ENCODE measurements around the gene RTP2.
A peak's percentile ranks its signal among the peaks of the same experiment; 100 is the strongest.

RTP2 gene

GRCh38 chr3:187743195-187744141 lies 41.1 kb upstream of the RTP2 start:
- Histone ChIP-seq H3K27ac (ENCODE audit: low read depth, low read length, severe bottlenecking) (no peak overlapping the region), H3K36me3 (ENCODE audit: control insufficient read depth, insufficient read depth, low read length) (no peaks in the 10 kb centered on the region), H3K9me3 (ENCODE audit: control insufficient read depth, low read length) (no peaks in the 10 kb centered on the region), H3K4me3 (ENCODE audit: extremely low read depth, insufficient read depth, low read length, poor library complexity, severe bottlenecking) (peak overlapping the region; percentile 66), H3K4me1 (ENCODE audit: control insufficient read depth, insufficient read depth, low read length, poor library complexity, severe bottlenecking) (peaks cover 24% of the 10 kb centered on the region)
- 1 to 4% methylated on average over 21 to 22 of the region's 45 CpGs for WGBS, 2 experiments (ENCODE audit: insufficient coverage in 2 of 2)

- H3K4me1 ChIP-seq (ENCODE audit: control insufficient read depth, insufficient read depth, low read length, poor library complexity, severe bottlenecking) = peaks cover 24% of the 10 kb centered on the region
- H3K9me3 ChIP-seq (ENCODE audit: control insufficient read depth, low read length) = no peaks in the 10 kb centered on the region
- peak overlapping the region; percentile 66 for H3K4me3 ChIP-seq (ENCODE audit: extremely low read depth, insufficient read depth, low read length, poor library complexity, severe bottlenecking)
- 60% methylated on average over 2 of the region's 13 CpGs; no CpG with 5 or more reads in 1 of the 2 experiments for WGBS, 2 experiments (ENCODE audit: insufficient coverage in 2 of 2)
- H3K27ac ChIP-seq (ENCODE audit: low read depth, low read length, severe bottlenecking) = no peak overlapping the region
- H3K36me3 ChIP-seq (ENCODE audit: control insufficient read depth, insufficient read depth, low read length) = no peaks in the 10 kb centered on the region
Measured at GRCh38 chr3:187742351-187743171, 40.2 kb upstream of the RTP2 start.

- Histone ChIP-seq H3K36me3 (ENCODE audit: control insufficient read depth, insufficient read depth, low read length) (no peaks in the 10 kb centered on the region), H3K27ac (ENCODE audit: low read depth, low read length, severe bottlenecking) (no peak overlapping the region), H3K9me3 (ENCODE audit: control insufficient read depth, low read length) (no peaks in the 10 kb centered on the region), H3K4me1 (ENCODE audit: control insufficient read depth, insufficient read depth, low read length, poor library complexity, severe bottlenecking) (peaks cover 25% of the 10 kb centered on the region), H3K4me3 (ENCODE audit: extremely low read depth, insufficient read depth, low read length, poor library complexity, severe bottlenecking) (peak overlapping the region; percentile 39)
- 1 to 2% methylated on average over 28 to 31 of the region's 35 CpGs for WGBS, 2 experiments (ENCODE audit: insufficient coverage in 2 of 2)
Measured at GRCh38 chr3:187741403-187742350, 39.3 kb upstream of the RTP2 start.

- Histone ChIP-seq H3K9me3 (ENCODE audit: control insufficient read depth, low read length) (no peaks in the 10 kb centered on the region), H3K27ac (ENCODE audit: low read depth, low read length, severe bottlenecking) (peak overlapping the region; percentile 92), H3K4me1 (ENCODE audit: control insufficient read depth, insufficient read depth, low read length, poor library complexity, severe bottlenecking) (peaks cover 34% of the 10 kb centered on the region), H3K36me3 (ENCODE audit: control insufficient read depth, insufficient read depth, low read length) (no peaks in the 10 kb centered on the region), H3K4me3 (ENCODE audit: extremely low read depth, insufficient read depth, low read length, poor library complexity, severe bottlenecking) (peak overlapping the region; percentile 39)
- 20 to 23% methylated on average over 12 to 19 of the region's 39 CpGs for WGBS, 2 experiments (ENCODE audit: insufficient coverage in 2 of 2)
Measured at GRCh38 chr3:187740421-187741399, 38.4 kb upstream of the RTP2 start.

- H3K9me3 ChIP-seq (ENCODE audit: control insufficient read depth, low read length) = no peaks in the 10 kb centered on the region
Measured at GRCh38 chr3:187739561-187740332, 37.4 kb upstream of the RTP2 start.

GRCh38 chr3:187739094-187739560 lies 36.8 kb upstream of the RTP2 start:
- peak overlapping the region; percentile 92 for H3K27ac ChIP-seq (ENCODE audit: low read depth, low read length, severe bottlenecking)
- peaks cover 8% of the 10 kb centered on the region for H3K36me3 ChIP-seq (ENCODE audit: control insufficient read depth, insufficient read depth, low read length)
- WGBS, 2 experiments (ENCODE audit: insufficient coverage in 2 of 2) = 0 to 2% methylated on average over 17 to 19 of the region's 22 CpGs
- H3K9me3 ChIP-seq (ENCODE audit: control insufficient read depth, low read length) = no peaks in the 10 kb centered on the region
- peaks cover 39% of the 10 kb centered on the region for H3K4me1 ChIP-seq (ENCODE audit: control insufficient read depth, insufficient read depth, low read length, poor library complexity, severe bottlenecking)
- H3K4me3 ChIP-seq (ENCODE audit: extremely low read depth, insufficient read depth, low read length, poor library complexity, severe bottlenecking) = peak overlapping the region; percentile 40

More at GRCh38 chr3:187739561-187740332, 37.4 kb upstream of the RTP2 start:
- H3K27ac ChIP-seq (ENCODE audit: low read depth, low read length, severe bottlenecking) = peak overlapping the region; percentile 92
- H3K4me1 ChIP-seq (ENCODE audit: control insufficient read depth, insufficient read depth, low read length, poor library complexity, severe bottlenecking) = peaks cover 39% of the 10 kb centered on the region
- peaks cover 2% of the 10 kb centered on the region for H3K36me3 ChIP-seq (ENCODE audit: control insufficient read depth, insufficient read depth, low read length)
- H3K4me3 ChIP-seq (ENCODE audit: extremely low read depth, insufficient read depth, low read length, poor library complexity, severe bottlenecking) = peak overlapping the region; percentile 40
- WGBS, 2 experiments (ENCODE audit: insufficient coverage in 2 of 2) = 4% methylated on average over 36 to 48 of the region's 53 CpGs

- peak overlapping the region; percentile 92 for H3K27ac ChIP-seq (ENCODE audit: low read depth, low read length, severe bottlenecking)
- H3K4me1 ChIP-seq (ENCODE audit: control insufficient read depth, insufficient read depth, low read length, poor library complexity, severe bottlenecking) = peaks cover 39% of the 10 kb centered on the region
- 2 to 3% methylated on average over 31 to 35 of the region's 43 CpGs for WGBS, 2 experiments (ENCODE audit: insufficient coverage in 2 of 2)
Measured at GRCh38 chr3:187738331-187739093, 36.2 kb upstream of the RTP2 start.

GRCh38 chr3:187738071-187738330 lies 35.6 kb upstream of the RTP2 start:
- Histone ChIP-seq H3K27ac (ENCODE audit: low read depth, low read length, severe bottlenecking) (peak overlapping the region; percentile 92), H3K4me1 (ENCODE audit: control insufficient read depth, insufficient read depth, low read length, poor library complexity, severe bottlenecking) (peaks cover 39% of the 10 kb centered on the region), H3K9me3 (ENCODE audit: control insufficient read depth, low read length) (no peaks in the 10 kb centered on the region), H3K4me3 (ENCODE audit: extremely low read depth, insufficient read depth, low read length, poor library complexity, severe bottlenecking) (peak overlapping the region; percentile 40), H3K36me3 (ENCODE audit: control insufficient read depth, insufficient read depth, low read length) (peaks cover 19% of the 10 kb centered on the region)
- WGBS, 2 experiments (ENCODE audit: insufficient coverage in 2 of 2) = 0 to 5% methylated on average over 1 to 4 of the region's 7 CpGs

More at GRCh38 chr3:187738331-187739093, 36.2 kb upstream of the RTP2 start:
- no peaks in the 10 kb centered on the region for H3K9me3 ChIP-seq (ENCODE audit: control insufficient read depth, low read length)
- peak overlapping the region; percentile 40 for H3K4me3 ChIP-seq (ENCODE audit: extremely low read depth, insufficient read depth, low read length, poor library complexity, severe bottlenecking)
- peaks cover 14% of the 10 kb centered on the region for H3K36me3 ChIP-seq (ENCODE audit: control insufficient read depth, insufficient read depth, low read length)
